GM19438 (cell line): ENCODE measurements around the gene FER.
A peak's percentile ranks its signal among the peaks of the same experiment; 100 is the strongest.
"Not testable (repeated sequence)": the region's sequence is repeated elsewhere in the genome, so short reads cannot be mapped to it uniquely, and the experiment has no call there.

Experiments used
- ATAC-seq: cut with Tn5 transposase; IDR thresholded peaks from one replicate; pipeline ENCODE4 v1.9.1; 2021; ENCODE audit warnings: low read depth; ENCODE audit not compliant: unreplicated experiment

Gene FER

DNA sequence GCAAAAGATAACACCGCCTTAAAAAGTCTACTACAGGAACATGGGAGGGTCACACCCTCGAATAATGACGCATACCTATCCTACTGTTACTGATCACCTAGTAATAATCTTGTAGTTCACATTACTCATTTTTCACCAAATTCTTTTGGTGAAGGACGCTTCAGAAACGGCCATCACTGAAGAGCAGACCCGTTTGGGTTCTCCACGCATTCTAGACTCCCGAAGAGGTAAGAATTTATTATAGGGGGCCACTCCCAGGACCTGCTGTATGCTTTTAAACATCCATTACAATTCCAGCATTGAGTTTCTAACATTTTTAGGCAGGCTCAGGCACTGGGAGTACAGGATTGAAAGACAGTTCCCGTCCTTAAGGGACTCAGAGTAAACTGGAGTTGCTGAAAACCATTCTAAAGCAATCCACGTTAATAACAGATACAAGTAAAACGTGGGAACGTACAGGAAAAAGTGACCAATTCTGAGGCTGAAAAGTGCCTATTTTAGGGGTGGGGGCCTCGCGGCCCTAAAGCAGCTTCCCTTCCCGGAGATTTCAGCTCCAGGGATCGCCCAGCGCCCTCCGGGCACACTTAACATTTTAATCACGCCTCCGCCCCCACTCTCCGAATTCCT, at the start of gene FER:
FER (plus strand) TSS at position 124 of the 627 bp plus-strand sequence. CDS start 50,286 bp downstream, outside the sequence.
- ATAC-seq = peak; percentile 13

DNA sequence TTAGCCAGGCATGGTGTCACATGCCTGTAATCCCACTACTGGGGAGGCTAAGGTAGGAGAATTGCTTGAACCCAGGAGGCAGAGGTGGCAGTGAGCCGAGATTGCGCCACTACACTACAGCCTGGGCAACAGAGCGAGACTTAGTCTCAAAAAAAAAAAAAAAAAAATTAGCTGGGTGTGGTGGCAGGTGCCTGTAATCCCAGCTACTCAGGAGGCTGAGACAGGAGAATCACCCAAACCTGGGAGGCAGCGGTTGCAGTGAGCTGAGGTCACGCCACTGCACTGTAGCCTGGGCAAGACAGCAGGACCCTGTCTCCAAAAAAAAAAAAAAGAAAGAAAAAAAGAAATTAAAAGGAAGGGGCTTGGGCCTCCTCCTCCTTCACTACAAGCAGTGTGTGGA, 47.3 kb upstream of the FER start:
- not testable (repeated sequence) for ATAC-seq

DNA sequence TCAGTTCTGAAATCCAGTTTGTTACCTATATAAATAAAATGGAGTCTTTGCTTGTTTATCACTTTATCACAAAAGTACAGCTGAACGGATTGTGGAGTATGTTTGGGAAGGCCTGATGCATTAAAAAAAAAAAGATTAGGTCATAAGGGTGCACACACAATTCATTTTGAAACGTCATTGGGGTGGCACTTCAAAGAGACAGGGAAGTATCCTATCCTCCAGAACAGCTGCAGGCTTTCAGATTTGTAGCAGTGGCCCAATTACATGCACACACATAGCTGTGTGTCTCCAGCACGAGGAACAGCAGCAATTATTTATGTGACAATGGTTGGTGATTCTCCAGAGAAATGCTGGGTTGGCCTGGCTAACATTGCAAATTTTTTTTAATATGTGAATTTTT, 46.8 kb upstream of the FER start:
- no peak for ATAC-seq

DNA sequence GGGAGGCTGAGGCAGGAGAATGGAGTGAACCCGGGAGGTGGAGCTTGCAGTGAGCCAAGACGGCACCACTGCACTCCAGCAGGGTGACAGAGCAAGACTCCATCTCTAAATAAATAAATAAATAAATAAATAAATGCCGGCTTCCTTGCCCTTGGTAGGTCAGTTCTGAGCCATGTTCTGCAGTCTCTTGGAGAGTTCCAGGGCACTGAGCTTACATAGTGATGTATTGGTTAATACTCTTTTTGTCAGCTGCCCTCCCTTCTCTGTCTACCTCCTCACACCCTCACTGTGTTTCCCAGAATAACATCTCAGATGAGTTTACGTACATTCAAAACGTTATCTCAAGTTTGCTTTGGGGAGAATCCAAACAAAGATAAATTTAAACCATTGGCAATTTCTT, 45.2 kb upstream of the FER start:
- ATAC-seq = no peak

DNA sequence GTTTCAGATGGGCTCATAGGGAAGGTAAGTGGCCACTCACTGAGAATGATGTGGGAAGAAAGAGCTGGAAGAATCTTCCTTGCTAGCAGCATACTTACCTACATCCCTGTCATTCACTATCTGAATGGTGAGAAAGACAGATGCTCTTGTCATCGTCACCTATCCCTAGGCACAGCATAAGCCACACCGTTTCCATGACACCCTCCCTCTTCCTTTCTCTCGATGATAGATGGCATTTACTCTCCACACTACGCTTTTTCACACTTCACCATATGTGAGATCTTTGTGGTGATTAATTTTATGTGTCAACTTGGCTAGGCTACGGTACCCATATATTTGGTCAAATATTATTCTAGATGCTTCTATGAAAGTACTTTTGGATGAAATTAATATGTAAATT, 44.4 kb upstream of the FER start:
- no peak for ATAC-seq

DNA sequence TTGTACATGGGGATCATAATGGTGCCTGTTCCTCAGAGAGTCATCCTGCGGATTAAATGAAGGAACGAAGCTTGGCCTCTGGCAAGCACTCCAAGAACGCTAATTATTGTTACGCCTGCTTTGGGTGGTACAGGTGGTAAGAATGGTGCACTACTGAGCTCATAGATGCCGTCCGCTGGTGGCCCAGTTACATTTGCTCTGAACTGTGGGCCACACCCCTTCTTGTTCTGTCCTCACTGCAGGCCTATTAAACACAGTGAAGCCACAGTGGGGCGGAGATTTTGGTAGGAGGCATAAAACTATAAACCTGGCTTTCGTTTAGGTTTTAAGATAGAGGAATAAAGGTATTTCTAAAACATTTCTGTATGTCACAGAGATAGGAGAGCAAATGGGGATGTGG, 40.6 kb upstream of the FER start:
- no peak for ATAC-seq

DNA sequence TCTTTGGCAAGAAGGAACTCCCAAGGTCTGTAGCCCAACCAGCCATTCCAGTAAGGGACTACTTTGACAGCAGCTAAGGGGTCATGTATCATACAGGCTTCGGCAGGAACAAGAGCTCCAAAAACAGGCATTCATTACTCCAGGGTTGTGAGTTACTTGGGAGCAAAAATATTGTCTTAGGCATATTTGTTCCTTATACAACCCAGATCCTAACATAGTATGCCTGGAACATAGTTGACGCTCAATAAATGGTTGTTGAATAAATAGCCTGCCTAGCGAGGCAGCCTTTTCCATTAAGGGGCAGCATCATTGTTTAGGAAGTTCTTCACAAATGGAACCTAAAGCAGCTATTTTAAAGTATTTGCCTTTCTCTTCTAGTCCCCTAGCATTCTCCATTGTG, 35.8 kb upstream of the FER start:
- ATAC-seq = no peak

DNA sequence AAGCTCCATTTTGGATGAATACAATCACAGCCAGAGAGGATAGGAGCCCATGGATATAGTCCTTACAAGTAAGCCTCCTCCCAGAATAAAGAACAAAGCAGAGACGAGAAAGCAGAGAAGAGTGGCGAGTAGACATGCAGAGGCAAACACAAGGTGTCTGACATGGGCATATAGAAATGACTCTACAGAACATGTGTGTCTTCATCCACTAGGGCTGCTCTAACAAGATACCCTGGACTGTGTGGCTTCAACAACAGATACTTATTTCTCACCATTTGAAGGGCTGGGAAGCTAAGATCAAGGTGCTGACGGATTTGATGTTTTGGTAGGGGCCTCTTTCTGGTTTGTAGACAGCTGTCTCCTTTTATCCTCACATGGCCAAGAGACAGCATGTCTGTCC, 32.3 kb upstream of the FER start:
- no peak for ATAC-seq

DNA sequence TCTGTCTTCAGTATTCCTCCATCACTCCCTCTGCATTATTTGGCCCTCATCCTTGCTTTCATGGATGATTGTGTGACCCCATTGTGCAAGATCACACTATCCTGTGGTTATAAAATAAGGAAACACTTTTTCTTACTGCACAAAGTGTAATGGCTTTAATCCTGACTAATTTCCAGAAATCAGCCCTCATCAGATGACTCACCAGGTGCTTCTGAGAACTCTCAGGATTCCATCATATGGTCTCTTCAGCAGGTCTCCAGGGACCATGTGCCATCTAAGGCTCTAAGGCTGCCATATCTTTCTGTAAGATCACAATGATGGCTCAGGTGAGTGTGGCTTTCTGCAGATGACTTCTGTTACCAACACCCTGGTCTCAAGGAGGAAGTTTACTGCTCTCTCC, 27.3 kb upstream of the FER start:
- ATAC-seq = peak; percentile 81

DNA sequence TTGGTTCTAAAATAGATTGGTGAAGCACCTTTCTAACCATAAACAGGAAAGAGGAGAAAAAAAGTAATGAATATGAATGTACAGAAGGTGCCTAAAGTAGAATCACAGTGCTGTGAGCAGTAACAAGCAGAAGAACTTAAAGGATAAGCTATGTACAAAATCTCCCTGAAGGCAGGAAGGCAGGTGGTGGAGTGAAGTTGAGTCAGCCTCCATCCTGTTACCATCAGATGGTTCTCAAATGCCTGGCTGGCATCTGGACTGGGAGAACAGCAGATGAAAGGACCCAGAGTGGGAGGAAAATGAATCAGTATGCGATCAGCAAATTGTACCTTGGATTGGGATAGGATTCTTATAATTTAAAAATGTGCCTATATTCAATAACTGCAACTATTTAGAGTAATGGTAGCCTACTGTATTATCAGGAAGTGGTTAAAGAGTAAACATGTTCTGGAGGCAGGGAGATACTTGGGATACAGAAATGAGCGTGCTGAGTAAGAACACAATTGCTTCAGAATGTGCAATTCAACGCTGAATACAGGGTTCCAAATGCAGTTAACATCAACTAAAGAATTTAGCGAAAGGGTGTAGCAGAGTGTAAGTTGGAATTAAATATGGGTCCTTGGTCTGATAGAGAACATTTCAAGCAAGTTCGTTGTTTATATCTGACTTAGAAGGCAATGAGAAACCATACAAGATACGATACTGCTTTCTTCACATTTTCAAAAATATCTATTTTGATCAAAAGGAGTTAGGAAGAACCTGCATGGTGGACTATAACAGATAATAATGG, 21.1 kb upstream of the FER start:
- ATAC-seq = no peak

DNA sequence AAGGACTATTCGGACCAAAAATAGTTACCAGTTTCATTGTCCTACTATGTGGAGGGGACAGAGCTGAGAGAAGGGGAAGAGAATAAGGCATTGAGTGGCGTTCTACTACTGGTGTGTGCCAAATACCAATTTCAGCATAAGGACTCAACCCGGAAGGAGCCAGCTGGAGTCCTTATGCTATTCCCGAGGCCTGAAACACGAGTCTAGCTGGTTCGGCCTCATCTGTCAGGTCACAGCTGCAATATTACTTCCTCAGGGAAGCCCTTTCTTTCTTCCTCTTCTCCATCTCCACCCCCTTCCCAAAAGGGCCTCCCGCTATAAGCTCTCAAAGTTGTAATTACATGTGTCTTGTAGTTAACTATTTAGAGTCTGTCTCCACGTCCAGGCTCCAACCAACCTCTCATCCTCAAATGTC, 20.5 kb upstream of the FER start:
- no peak for ATAC-seq

DNA sequence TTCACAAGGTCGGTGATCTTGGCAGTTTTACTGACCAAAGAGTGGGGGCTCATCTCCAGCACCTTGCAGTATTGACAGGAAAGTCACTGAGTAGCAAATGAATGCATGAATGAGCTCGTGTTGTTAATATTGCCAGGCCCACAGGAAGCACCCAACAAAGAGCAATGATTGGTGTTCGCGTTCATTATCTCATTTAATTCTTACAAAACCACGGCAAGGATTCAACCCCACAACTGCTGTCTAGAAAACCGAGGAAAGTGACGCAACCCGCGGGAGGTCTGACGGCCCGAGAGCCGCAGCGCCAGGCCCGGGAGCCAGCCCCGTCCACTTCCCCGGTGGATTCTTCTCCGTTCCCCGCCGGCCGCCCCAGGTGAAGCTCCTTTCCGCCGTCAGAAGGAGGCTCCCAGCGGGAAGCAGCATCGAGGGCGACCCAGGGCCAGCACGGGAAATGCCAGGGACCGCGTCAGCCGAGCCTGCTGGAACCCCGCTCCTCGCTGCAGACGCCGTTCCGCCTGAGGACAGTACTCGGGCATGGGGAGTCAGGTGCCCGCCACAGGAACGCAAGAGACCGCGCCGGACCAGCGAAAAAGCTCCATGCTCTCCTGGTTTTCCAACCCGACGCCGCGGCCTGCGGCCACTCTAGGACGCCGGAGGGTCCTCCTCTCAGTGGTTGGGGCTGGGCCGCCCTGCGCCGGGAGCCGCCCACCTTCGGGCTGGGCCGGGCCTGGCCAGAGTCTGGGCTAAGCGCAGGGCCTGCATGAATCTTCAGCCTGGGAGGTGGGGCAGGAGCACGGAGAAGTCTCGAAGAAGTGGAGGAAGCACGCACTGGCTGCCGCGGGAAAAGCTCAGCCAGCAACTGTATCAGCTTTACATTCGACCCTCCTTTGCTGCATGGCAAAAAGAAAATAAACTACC, 19.8 kb upstream of the FER start:
- ATAC-seq = peak; percentile 73

DNA sequence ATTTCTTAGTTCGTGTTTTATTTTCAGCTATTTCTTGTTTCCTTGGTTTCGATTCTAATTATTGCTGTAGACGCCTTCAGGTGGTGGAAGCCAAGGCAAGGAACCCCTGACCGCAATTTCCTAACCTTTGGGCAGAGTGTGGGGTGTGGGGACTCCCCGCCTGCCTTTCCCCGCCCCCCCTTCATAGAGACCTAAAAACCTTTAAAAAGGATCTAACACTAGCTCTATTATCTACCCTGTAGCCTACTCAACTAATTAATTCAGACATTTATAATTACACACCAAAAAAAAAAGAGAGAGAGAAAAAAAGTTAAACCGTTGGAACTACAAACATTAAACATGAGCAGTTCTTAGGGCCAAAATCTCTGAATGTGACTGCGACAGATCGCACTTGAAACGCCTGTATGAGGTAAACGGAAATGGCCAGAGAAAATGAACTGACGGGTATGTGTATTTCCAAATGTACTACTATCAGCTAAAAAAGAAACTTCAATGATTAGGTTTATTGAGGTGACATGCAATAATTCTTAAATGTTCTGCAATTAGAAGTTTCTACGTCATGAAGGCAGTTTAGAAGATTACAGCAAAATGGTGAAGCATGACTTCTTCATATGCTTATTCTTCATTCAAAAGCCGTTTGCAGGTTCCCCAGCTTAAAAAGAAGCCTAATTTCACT, 19.0 kb upstream of the FER start:
- ATAC-seq = peak; percentile 44

DNA sequence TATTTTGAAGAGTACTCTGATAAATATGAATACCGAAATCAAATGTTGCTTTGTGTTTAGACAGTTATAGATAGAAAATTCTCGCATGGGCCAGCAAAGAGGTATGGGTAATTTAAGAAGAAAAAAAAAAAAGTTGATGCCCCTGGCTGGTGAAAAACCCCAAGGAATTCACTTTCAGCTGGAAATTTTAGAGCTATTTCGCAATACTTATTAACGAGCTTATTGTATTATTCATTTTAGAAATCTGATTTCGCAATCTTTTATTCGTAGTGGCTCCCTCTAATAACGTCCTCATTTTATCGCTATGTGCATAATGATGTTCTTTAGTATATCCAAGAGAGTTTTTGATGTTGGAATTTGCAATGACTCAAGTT, 18.5 kb upstream of the FER start:
- no peak for ATAC-seq

DNA sequence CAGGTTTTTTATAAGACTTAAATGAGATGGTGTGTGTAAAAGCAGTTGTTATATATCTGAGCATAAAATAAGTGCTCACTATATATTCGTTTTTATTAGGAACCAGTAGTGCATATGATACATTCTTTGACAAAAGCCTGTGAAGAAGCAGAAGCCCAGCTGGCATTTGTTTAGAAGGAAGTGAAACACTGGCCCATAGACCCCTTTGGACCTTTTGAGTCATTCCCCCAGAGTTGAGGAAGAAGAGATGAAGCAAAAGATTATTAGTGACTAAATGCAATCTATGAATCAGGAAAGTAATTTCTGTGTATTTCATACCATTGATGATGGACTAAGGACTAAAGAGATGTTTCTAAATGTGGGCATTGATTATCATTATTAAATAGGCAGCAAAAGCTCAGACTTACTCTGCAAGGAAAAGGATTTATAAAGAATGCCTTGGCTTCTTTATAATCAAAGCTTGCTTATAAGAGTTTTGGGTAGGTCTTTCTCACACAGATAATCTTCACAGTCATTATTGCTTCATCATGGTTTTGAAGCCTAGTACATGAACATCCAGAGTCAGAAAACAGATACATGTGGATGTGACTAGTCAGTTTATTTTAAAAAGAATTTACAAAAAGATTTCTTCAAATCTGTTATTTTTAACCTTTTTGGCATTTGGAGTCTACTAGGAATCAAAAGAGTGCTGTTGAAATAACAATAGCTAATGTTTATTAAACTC, 16.9 kb upstream of the FER start:
- ATAC-seq = peak; percentile 39

DNA sequence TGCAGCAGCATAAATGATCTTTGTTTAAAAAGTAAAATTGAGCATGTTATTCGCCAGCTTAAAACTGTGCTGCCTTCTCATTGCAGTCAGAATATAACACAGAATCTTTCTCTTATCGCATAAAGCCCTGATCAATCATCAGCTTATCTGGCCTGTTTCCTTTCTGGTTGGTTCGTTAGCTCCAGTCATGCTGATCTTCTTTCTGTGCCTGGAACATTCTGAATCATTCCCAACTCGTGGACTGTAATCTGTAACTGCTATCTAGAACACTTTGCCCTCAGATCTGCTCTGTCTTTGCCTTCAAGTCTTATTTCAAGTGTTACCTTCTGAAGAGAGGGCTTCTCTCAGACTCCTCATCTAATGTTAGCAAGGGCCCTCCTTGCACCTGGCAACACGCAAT, 11.9 kb upstream of the FER start:
- ATAC-seq = no peak

DNA sequence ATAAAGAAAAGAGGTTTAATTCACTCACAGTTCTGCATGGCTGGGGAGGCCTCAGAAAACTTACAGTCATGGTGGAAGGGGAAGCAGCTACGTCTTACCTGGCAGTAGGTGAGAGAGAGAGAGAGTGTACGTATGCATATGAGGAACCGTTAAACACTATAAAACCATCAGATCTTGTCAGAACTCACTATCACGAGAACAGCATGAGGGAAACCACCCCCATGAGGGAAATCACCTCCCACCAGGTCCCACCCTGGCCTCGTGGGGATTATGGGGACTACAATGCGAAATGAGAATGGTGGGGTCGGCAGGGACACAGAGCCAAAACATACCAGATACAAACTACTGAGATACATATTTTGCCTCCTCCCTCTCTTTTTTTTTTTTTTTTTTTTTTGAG, 10.8 kb upstream of the FER start:
- no peak for ATAC-seq

DNA sequence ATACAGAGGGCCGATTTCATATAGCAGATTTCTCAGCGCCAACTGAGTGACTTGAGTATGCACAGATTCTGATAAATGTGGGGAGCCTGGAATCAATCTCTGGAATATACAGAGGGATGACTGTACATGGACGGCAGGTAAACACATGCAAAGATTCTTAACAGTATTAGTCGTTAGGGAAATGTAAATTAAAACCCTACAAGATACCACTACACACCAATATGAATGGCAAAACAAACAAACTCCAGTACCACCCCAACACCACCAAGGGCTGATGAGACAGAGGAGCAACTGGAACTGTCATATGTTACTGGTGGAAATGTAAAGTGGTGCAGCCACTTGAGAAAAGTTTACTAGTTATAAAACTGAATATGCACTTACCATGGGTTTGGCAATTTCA, 8.3 kb upstream of the FER start:
- no peak for ATAC-seq

DNA sequence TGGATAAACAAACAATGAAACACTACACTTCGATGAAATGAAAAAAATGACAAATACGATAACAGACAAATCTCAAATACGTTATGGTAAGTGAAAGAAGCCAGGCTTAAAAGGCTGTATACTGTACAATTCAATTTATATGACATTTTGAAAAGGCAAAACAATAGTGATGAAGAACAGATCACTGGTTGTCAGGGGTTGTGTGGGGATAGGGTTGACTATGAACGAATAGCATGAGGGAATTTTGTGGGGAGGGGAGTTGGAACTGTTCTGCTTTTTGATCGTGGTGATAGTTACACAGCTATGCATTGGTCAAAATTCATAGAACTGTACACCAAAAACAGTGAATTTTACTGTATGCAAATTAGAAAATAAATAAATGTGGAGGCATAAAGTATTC, 7.8 kb upstream of the FER start:
- ATAC-seq = no peak

DNA sequence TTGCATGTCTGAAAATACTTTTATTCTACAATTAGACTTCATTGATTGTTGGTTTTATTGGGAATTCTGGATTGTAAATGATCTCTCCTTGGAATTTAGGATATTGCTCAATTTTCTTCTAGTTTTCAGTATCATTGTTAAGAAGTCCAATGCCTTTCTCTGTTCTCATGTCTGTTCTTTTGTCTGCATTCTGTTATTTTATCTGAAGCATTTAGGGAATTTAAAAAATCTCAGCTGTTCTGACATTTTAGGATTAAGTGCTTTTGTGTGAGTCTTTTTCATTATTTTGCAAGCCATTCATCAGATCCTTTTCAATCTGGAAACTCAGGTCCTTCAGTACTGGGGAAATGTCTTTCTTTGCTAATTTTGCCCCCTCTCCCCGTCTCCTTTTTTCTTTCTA, 4.4 kb upstream of the FER start:
- ATAC-seq = no peak
